Testis (tissue), 3 donors: ENCODE data around the gene POLR3K. TPM values are rescaled to one million over a fixed set of nuclear protein-coding genes. Genes with fewer than 3 reads are reported as not detected.

Experiments
- DNase-seq: peaks from one replicate; pipeline ENCODE4 v3.0.0-alpha.2; 2019
- H3K27ac ChIP-seq, 2 donors: fragments of 200-600 bp; sonication (generic); one replicate each; pipeline ENCODE4 v1.5.1; 2019
- H3K27me3 ChIP-seq: fragments of 200-600 bp; sonication (generic); one replicate; pipeline ENCODE4 v1.5.1; 2019
- H3K36me3 ChIP-seq: fragments of 200-600 bp; sonication (generic); one replicate; pipeline ENCODE4 v1.5.1; 2017; ENCODE audit warnings: low read depth; ENCODE audit errors: missing control alignments
- H3K4me1 ChIP-seq: fragments of 200-600 bp; sonication (generic); one replicate; pipeline ENCODE4 v1.5.1; 2019
- H3K4me3 ChIP-seq, 2 donors: fragments of 200-600 bp; sonication (generic); one replicate each; pipeline ENCODE4 v1.5.1; 2017 to 2019
- H3K9me3 ChIP-seq: fragments of 200-600 bp; sonication (generic); one replicate; pipeline ENCODE4 v1.5.1; 2017
- CTCF ChIP-seq, 3 experiments: fragments of 450-650 bp in 2 of 3; fragments of 200-600 bp in 1 of 3; sonication (generic) in 1 of 3; IDR thresholded peaks; one replicate each; pipeline ENCODE4 v1.5.1; 2016 to 2019; ENCODE audit warnings: antibody characterized with exemption in 3 of 3, mild to moderate bottlenecking in 2 of 3, moderate library complexity in 1 of 3
- POLR2A ChIP-seq: fragments of 450-650 bp; IDR thresholded peaks from one replicate; pipeline ENCODE4 v1.6.1; 2017; ENCODE audit warnings: antibody characterized with exemption, mild to moderate bottlenecking, moderate library complexity
- WGBS, 2 donors: methylation state at CpG; one replicate each; pipeline ENCODE4 v1.1.5; 2018; 5-methylcytosine and 5-hydroxymethylcytosine counted together
- intact Hi-C: fragments of 100-400 bp; cut with DNase I; formaldehyde crosslinking; loops from one replicate; pipeline ENCODE4 v1.15.1; 2023; ENCODE audit warnings: low total_unique reads
- polyA plus RNA-seq: library from polyadenylated mRNA; stranded (reverse); fragments of 350-450 nt; fragmentation: Illumina TruSeq; extraction: RNeasy Lipid Tissue Mini Kit (QIAGEN cat#74804); gene quantifications from one replicate; pipeline ENCODE4 v1.2.3, GENCODE V29; 2014; ENCODE audit warnings: low read depth, low replicate concordance; ENCODE audit not compliant: insufficient read depth
- total RNA-seq, 2 donors: library from RNA; depleted of rRNA; stranded (reverse); fragments of >200 nt; gene quantifications; one replicate each; pipeline ENCODE4 v1.2.3, GENCODE V29; 2016

The POLR3K gene
- total and polyA plus RNA-seq, 3 donors from 2014 or later: 2.4 to 6.5 (median 3.0) TPM

GRCh38 chr16:66309-67182 lies 13.1 kb upstream of the POLR3K start:
- 68 to 84% methylated on average over 7 to 13 of the region's 13 CpGs for WGBS, 2 donors
- H3K9me3 ChIP-seq: no peaks in the 10 kb centered on the region
- intact Hi-C loops: no loop called here
- H3K27ac ChIP-seq: no peak overlapping the region
- no peaks in the 10 kb centered on the region for H3K36me3 ChIP-seq
- H3K4me3 ChIP-seq: no peak overlapping the region
- no peaks in the 10 kb centered on the region for H3K27me3 ChIP-seq
- DNase-seq: no peak
- H3K4me1 ChIP-seq: peaks cover 8% of the 10 kb centered on the region
- TF ChIP-seq CTCF (IDR thresholded peaks at IDR 0.05) (no peak), POLR2A (no peak)

- Histone ChIP-seq H3K27me3 (no peaks in the 10 kb centered on the region), H3K4me1 (peaks cover 8% of the 10 kb centered on the region), H3K27ac (no peak overlapping the region), H3K36me3 (no peaks in the 10 kb centered on the region), H3K4me3 (no peak overlapping the region), H3K9me3 (no peaks in the 10 kb centered on the region)
- DNase-seq: peak; percentile 88
- TF ChIP-seq CTCF (IDR thresholded peaks at IDR 0.05) (peak; percentile 90 to 94 (median 93)), POLR2A (no peak)
- WGBS, 2 donors: 46 to 86% methylated on average over 7 to 17 of the region's 17 CpGs
- intact Hi-C loops: no loop called here
These were observed 12.3 kb upstream of the POLR3K start for GRCh38 chr16:65745-66144.

- Histone ChIP-seq H3K27me3 (no peaks in the 10 kb centered on the region), H3K27ac (no peak overlapping the region), H3K4me1 (peaks cover 8% of the 10 kb centered on the region), H3K36me3 (no peaks in the 10 kb centered on the region), H3K9me3 (no peaks in the 10 kb centered on the region), H3K4me3 (no peak overlapping the region)
- 76 to 82% methylated on average over 4 to 7 of the region's 9 CpGs for WGBS, 2 donors
- intact Hi-C loops: no loop called here
- no peak for DNase-seq
- TF ChIP-seq CTCF (IDR thresholded peaks at IDR 0.05) (no peak), POLR2A (no peak)
These were observed 11.5 kb upstream of the POLR3K start for GRCh38 chr16:64914-65255.

GRCh38 chr16:63998-64913 lies 10.8 kb upstream of the POLR3K start:
- DNase-seq: no peak
- Histone ChIP-seq H3K9me3 (no peaks in the 10 kb centered on the region), H3K36me3 (no peaks in the 10 kb centered on the region), H3K27ac (no peak overlapping the region), H3K4me1 (peaks cover 8% of the 10 kb centered on the region), H3K27me3 (no peaks in the 10 kb centered on the region), H3K4me3 (no peak overlapping the region)
- TF ChIP-seq POLR2A (no peak), CTCF (IDR thresholded peaks at IDR 0.05) (no peak)
- 93 to 94% methylated on average over 21 to 25 of the region's 25 CpGs for WGBS, 2 donors
- intact Hi-C loops: no loop called here
